ENCODE results near the gene LGALS8. TPM values are rescaled to one million over a fixed set of nuclear protein-coding genes. Genes with fewer than 3 reads are reported as not detected.

The LGALS8 gene
- total RNA-seq, 1 donor from 2014 or later, result 45.8 TPM

- H3K27ac ChIP-seq, result no peak overlapping the region
- intact Hi-C loops (cut with DNase I), result loop anchor here (10.0 kb wide), 1 partner anchor 432 kb away; no protein-coding TSS in a partner anchor
- H3K4me3 ChIP-seq, result no peak overlapping the region
- H3K4me1 ChIP-seq, result peaks cover 0 to 7% of the 10 kb centered on the region in 2 donors
- no peak for DNase-seq (ENCODE audit: low spot score in 2 of 2)
- no peaks in the 10 kb centered on the region for H3K27me3 ChIP-seq
- no peak for TF ChIP-seq CTCF (IDR thresholded peaks at IDR 0.05)
- peaks cover 21 to 44% of the 10 kb centered on the region in 2 donors for H3K36me3 ChIP-seq
- no peaks in the 10 kb centered on the region for H3K9me3 ChIP-seq
These were observed 12.8 kb downstream of the LGALS8 start for GRCh38 chr1:236536540-236536939.

GRCh38 chr1:236540813-236541465 lies 17.2 kb downstream of the LGALS8 start:
- no peak for TF ChIP-seq CTCF (IDR thresholded peaks at IDR 0.05)
- H3K4me3 ChIP-seq, result no peak overlapping the region
- no peak for DNase-seq (ENCODE audit: low spot score in 2 of 2)
- no peaks in the 10 kb centered on the region for H3K9me3 ChIP-seq
- intact Hi-C loops (cut with DNase I), result no loop called here
- H3K27me3 ChIP-seq, result no peaks in the 10 kb centered on the region
- no peak overlapping the region for H3K27ac ChIP-seq
- peaks cover 59 to 79% of the 10 kb centered on the region in 2 donors for H3K36me3 ChIP-seq
- H3K4me1 ChIP-seq, result no peaks in the 10 kb centered on the region

GRCh38 chr1:236541710-236542109 lies 17.9 kb downstream of the LGALS8 start:
- H3K27ac ChIP-seq, result no peak overlapping the region
- H3K4me1 ChIP-seq, result no peaks in the 10 kb centered on the region
- no peak for TF ChIP-seq CTCF (IDR thresholded peaks at IDR 0.05)
- H3K4me3 ChIP-seq, result no peak overlapping the region
- H3K27me3 ChIP-seq, result no peaks in the 10 kb centered on the region
- H3K9me3 ChIP-seq, result no peaks in the 10 kb centered on the region
- no peak for DNase-seq (ENCODE audit: low spot score in 2 of 2)
- intact Hi-C loops (cut with DNase I), result no loop called here
- H3K36me3 ChIP-seq, result peaks cover 67 to 85% of the 10 kb centered on the region in 2 donors

- Histone ChIP-seq H3K27ac (no peak overlapping the region), H3K36me3 (peaks cover 73 to 94% of the 10 kb centered on the region in 2 donors), H3K4me3 (no peak overlapping the region), H3K9me3 (no peaks in the 10 kb centered on the region), H3K27me3 (no peaks in the 10 kb centered on the region), H3K4me1 (no peaks in the 10 kb centered on the region)
- no peak for TF ChIP-seq CTCF (IDR thresholded peaks at IDR 0.05)
- no peak for DNase-seq (ENCODE audit: low spot score in 2 of 2)
- intact Hi-C loops (cut with DNase I), result no loop called here
These were observed 19.4 kb downstream of the LGALS8 start for GRCh38 chr1:236543065-236543669.

GRCh38 chr1:236545621-236546169 lies 21.9 kb downstream of the LGALS8 start:
- no peaks in the 10 kb centered on the region for H3K4me1 ChIP-seq
- intact Hi-C loops (cut with DNase I), result no loop called here
- no peaks in the 10 kb centered on the region for H3K9me3 ChIP-seq
- DNase-seq (ENCODE audit: low spot score in 2 of 2), result no peak
- no peak overlapping the region for H3K27ac ChIP-seq
- TF ChIP-seq CTCF (IDR thresholded peaks at IDR 0.05), result no peak
- H3K27me3 ChIP-seq, result no peaks in the 10 kb centered on the region
- peaks cover 79 to 98% of the 10 kb centered on the region in 2 donors for H3K36me3 ChIP-seq
- no peak overlapping the region for H3K4me3 ChIP-seq
